IMR-90 (cell line): ENCODE measurements around the gene OLFML3. TPM values are rescaled to one million over a fixed set of nuclear protein-coding genes. Genes with fewer than 3 reads are reported as not detected.

Source experiments
- ATAC-seq: fragments of 200-7000 bp; cut with Tn5 transposase; 2 replicates; pipeline ENCODE4 v1.9.1; 2020; ENCODE audit warnings: low read depth, mild to moderate bottlenecking, moderate library complexity
- BruUV-seq: library from RNA; stranded (reverse); fragments of 400-500 nt; replicated peaks from 2 replicates; lab custom pipeline; 2021; lab: Mats Ljungman, UMichigan
- CTCF ChIA-PET: fragments of 300-600 bp; formaldehyde crosslinking; extraction: SDS; loops from one replicate; lab custom pipeline; 2021; ENCODE audit warnings: antibody characterized with exemption; lab: Yijun Ruan, JAX
- POLR2A ChIA-PET: fragments of 300-600 bp; sonication (Branson Sonifier 250); formaldehyde crosslinking; loops from one replicate; lab custom pipeline; 2022; ENCODE audit warnings: antibody characterized with exemption; ENCODE audit not compliant: unreplicated experiment; lab: Charles Lee
- DNase-seq: peaks from one replicate; pipeline ENCODE4 v3.0.0; 2013
- H2AFZ ChIP-seq: replicated peaks from 2 replicates; pipeline ENCODE3; 2013; ENCODE audit warnings: low read length, mild to moderate bottlenecking; ENCODE audit not compliant: poor library complexity
- H2AK5ac ChIP-seq: 2 replicates; pipeline ENCODE4 v1.6.1; 2013; ENCODE audit warnings: low read depth, low read length, inconsistent platforms
- H2AK9ac ChIP-seq: replicated peaks from 2 replicates; pipeline ENCODE3; 2013; ENCODE audit warnings: mild to moderate bottlenecking, low read depth, low read length, moderate library complexity; ENCODE audit not compliant: poor library complexity
- H2BK120ac ChIP-seq: 2 replicates; pipeline ENCODE4 v1.6.1; 2013; ENCODE audit warnings: low read depth, low read length, inconsistent platforms
- H2BK15ac ChIP-seq: 3 replicates; pipeline ENCODE4 v1.6.1; 2013; ENCODE audit warnings: low read depth, low read length, inconsistent platforms
- H2BK20ac ChIP-seq: 2 replicates; pipeline ENCODE4 v1.6.1; 2013; ENCODE audit warnings: low read depth, mild to moderate bottlenecking, inconsistent platforms, low read length, moderate library complexity
- H2BK5ac ChIP-seq: 2 replicates; pipeline ENCODE4 v1.6.1; 2013; ENCODE audit warnings: mild to moderate bottlenecking, low read depth, low read length, inconsistent platforms; ENCODE audit not compliant: poor library complexity, severe bottlenecking
- H3K14ac ChIP-seq: replicated peaks from 2 replicates; pipeline ENCODE4 v1.6.1; 2013; ENCODE audit warnings: low read depth, low read length, inconsistent platforms
- H3K18ac ChIP-seq: 2 replicates; pipeline ENCODE4 v1.6.1; 2013; ENCODE audit warnings: low read depth, low read length, control low read depth
- H3K23ac ChIP-seq: 2 replicates; pipeline ENCODE4 v1.6.1; 2013; ENCODE audit warnings: low read depth, low read length, inconsistent platforms
- H3K27ac ChIP-seq: 2 replicates; pipeline ENCODE4 v1.5.1; 2013; ENCODE audit warnings: mild to moderate bottlenecking, control low read depth, low read length; ENCODE audit not compliant: insufficient read depth
- H3K27me3 ChIP-seq: 2 replicates; pipeline ENCODE4 v1.6.1; 2013; ENCODE audit warnings: low read length; ENCODE audit not compliant: control insufficient read depth, insufficient read depth
- H3K36me3 ChIP-seq: 2 replicates; pipeline ENCODE4 v1.6.1; 2013; ENCODE audit warnings: low read length, mixed read lengths; ENCODE audit not compliant: control insufficient read depth, insufficient read depth
- H3K4ac ChIP-seq: 2 replicates; pipeline ENCODE4 v1.6.1; 2013; ENCODE audit warnings: low read depth, low read length, inconsistent platforms
- H3K4me1 ChIP-seq: 2 replicates; pipeline ENCODE4 v1.6.1; 2013; ENCODE audit warnings: low read length, mixed read lengths; ENCODE audit not compliant: control insufficient read depth, insufficient read depth
- H3K4me2 ChIP-seq: 2 replicates; pipeline ENCODE4 v1.6.1; 2013; ENCODE audit warnings: low read depth, mild to moderate bottlenecking, control low read depth, low read length, moderate library complexity
- H3K4me3 ChIP-seq: 2 replicates; pipeline ENCODE4 v1.5.1; 2013; ENCODE audit warnings: low read depth, mild to moderate bottlenecking, control low read depth, low read length, moderate library complexity; ENCODE audit not compliant: insufficient read depth
- H3K56ac ChIP-seq: 2 replicates; pipeline ENCODE4 v1.6.1; 2013; ENCODE audit warnings: low read length, inconsistent platforms; ENCODE audit not compliant: insufficient read depth; ENCODE audit errors: extremely low read depth
- H3K79me1 ChIP-seq, 2 experiments: 2 replicates each; pipeline ENCODE4 v1.6.1; 2013; ENCODE audit warnings: low read length in 2 of 2, inconsistent platforms in 1 of 2, low read depth in 1 of 2
- H3K9ac ChIP-seq: 2 replicates; pipeline ENCODE4 v1.6.1; 2013; ENCODE audit warnings: low read depth, low read length, control low read depth
- H3K9me1 ChIP-seq: 2 replicates; pipeline ENCODE4 v1.6.1; 2013; ENCODE audit warnings: low read length, inconsistent platforms; ENCODE audit not compliant: insufficient read depth
- H3K9me3 ChIP-seq: 2 replicates; pipeline ENCODE4 v1.6.1; 2013; ENCODE audit warnings: low read length; ENCODE audit not compliant: control insufficient read depth, insufficient read depth
- H4K20me1 ChIP-seq: 2 replicates; pipeline ENCODE4 v1.6.1; 2013; ENCODE audit warnings: low read length, inconsistent platforms; ENCODE audit not compliant: insufficient read depth
- H4K5ac ChIP-seq: 2 replicates; pipeline ENCODE4 v1.6.1; 2013; ENCODE audit warnings: mild to moderate bottlenecking, low read depth, low read length, control low read depth
- H4K8ac ChIP-seq, 2 experiments: 2 replicates each; pipeline ENCODE4 v1.6.1; 2013; ENCODE audit warnings: low read depth in 2 of 2, low read length in 2 of 2, control low read depth in 1 of 2, inconsistent platforms in 1 of 2
- H4K91ac ChIP-seq: 2 replicates; pipeline ENCODE4 v1.6.1; 2013; ENCODE audit warnings: low read depth, low read length, inconsistent platforms; ENCODE audit not compliant: insufficient read depth
- BHLHE40 ChIP-seq: fragments of 150-350 bp; IDR thresholded peaks from 2 replicates; pipeline ENCODE4 v1.6.1; 2016; ENCODE audit warnings: mild to moderate bottlenecking, low read depth, low read length
- CEBPB ChIP-seq: IDR thresholded peaks from 2 replicates; pipeline ENCODE4 v1.6.1; 2012; ENCODE audit warnings: low read depth, low read length, improper control_type of control experiment
- CHD1 ChIP-seq: IDR thresholded peaks from 2 replicates; pipeline ENCODE4 v1.6.1; 2012; ENCODE audit warnings: low read depth, low read length, improper control_type of control experiment
- FOS ChIP-seq: fragments of 150-350 bp; IDR thresholded peaks from 2 replicates; pipeline ENCODE4 v1.6.1; 2016; ENCODE audit warnings: low read depth, low read length
- MAFK ChIP-seq: IDR thresholded peaks from 2 replicates; pipeline ENCODE4 v1.6.1; 2012; ENCODE audit warnings: low read depth, low read length, improper control_type of control experiment
- MAZ ChIP-seq: IDR thresholded peaks from 2 replicates; pipeline ENCODE4 v1.6.1; 2012; ENCODE audit warnings: low read depth, mild to moderate bottlenecking, low read length, improper control_type of control experiment, moderate library complexity, borderline replicate concordance
- MXI1 ChIP-seq: IDR thresholded peaks from 2 replicates; pipeline ENCODE4 v1.6.1; 2012; ENCODE audit warnings: low read depth, mild to moderate bottlenecking, low read length, moderate library complexity, borderline replicate concordance
- NFE2L2 ChIP-seq: fragments of 150-350 bp; IDR thresholded peaks from 2 replicates; pipeline ENCODE4 v1.6.1; 2016; ENCODE audit warnings: low read depth, mild to moderate bottlenecking, low read length
- POLR2A ChIP-seq: IDR thresholded peaks from 2 replicates; pipeline ENCODE4 v1.6.1; 2012; ENCODE audit warnings: mild to moderate bottlenecking, low read depth, low read length
- RAD21 ChIP-seq: IDR thresholded peaks from 2 replicates; pipeline ENCODE4 v1.6.1; 2012; ENCODE audit warnings: low read length, improper control_type of control experiment
- RCOR1 ChIP-seq: IDR thresholded peaks from 2 replicates; pipeline ENCODE4 v1.6.1; 2012; ENCODE audit warnings: mild to moderate bottlenecking, low read length, improper control_type of control experiment; ENCODE audit not compliant: insufficient replicate concordance
- RFX5 ChIP-seq: IDR thresholded peaks from 2 replicates; pipeline ENCODE4 v1.8.0; 2012; ENCODE audit warnings: low read depth, mild to moderate bottlenecking, low read length, moderate library complexity
- SMC3 ChIP-seq: fragments of 150-350 bp; IDR thresholded peaks from 2 replicates; pipeline ENCODE4 v1.6.1; 2016; ENCODE audit warnings: low read depth, mild to moderate bottlenecking, antibody characterized with exemption, low read length, moderate library complexity
- WGBS, 2 experiments: methylation state at CpG; one replicate each; pipeline versions ENCODE4 v1.1.5 to v1.1.7; 2013; ENCODE audit warnings: missing lambda C conversion rate in 2 of 2; ENCODE audit not compliant: insufficient read length in 1 of 2; ENCODE audit errors: extremely low coverage in 2 of 2; 5-methylcytosine and 5-hydroxymethylcytosine counted together
- dilution Hi-C: fragments of 300-500 bp; cut with HindIII; formaldehyde crosslinking; loops from one replicate; pipeline ENCODE4 v1.14.3; 2018; ENCODE audit warnings: low sequenced_read_pairs; ENCODE audit not compliant: unreplicated experiment
- in situ Hi-C: fragments of 300-500 bp; cut with MboI; formaldehyde crosslinking; loops from 3 replicates; pipeline ENCODE4 v1.14.3; 2019; ENCODE audit warnings: low sequenced_read_pairs, inconsistent platforms, mixed read lengths
- intact Hi-C: fragments of 100-400 bp; cut with micrococcal nuclease; formaldehyde crosslinking; loops from 2 replicates; pipeline ENCODE4 v1.10.0; 2022
- polyA plus RNA-seq, 3 experiments: library from polyadenylated mRNA; depleted of rRNA; stranded (reverse); fragments of >200 nt; gene quantifications; 2 replicates each; pipeline ENCODE4 v1.2.3, GENCODE V29; 2012; ENCODE audit warnings: low replicate concordance in 1 of 3
- total RNA-seq: library from RNA; depleted of rRNA; stranded (reverse); fragments of >200 nt; gene quantifications from 2 replicates; pipeline ENCODE4 v1.2.3, GENCODE V29; 2012
- TF ChIP-seq, protein P1 (sequence below): conservative IDR thresholded peaks from 2 replicates; pipeline ENCODE4 v1.5.1; 2012; ENCODE audit warnings: mild to moderate bottlenecking, low read depth, low read length, improper control_type of control experiment
- TF ChIP-seq, protein P2 (sequence below): fragments of 150-350 bp; IDR thresholded peaks from 2 replicates; pipeline ENCODE4 v1.6.1; 2017; ENCODE audit warnings: mild to moderate bottlenecking, antibody characterized with exemption, low read length, low read depth
- TF ChIP-seq, protein P3 (sequence below): fragments of 150-350 bp; IDR thresholded peaks from 2 replicates; pipeline ENCODE4 v1.6.1; 2016; ENCODE audit warnings: low read depth, mild to moderate bottlenecking, low read length, moderate library complexity, borderline replicate concordance

The OLFML3 gene
- total and polyA plus RNA-seq, 2 of the 4 experiments (the other 2 are of a cell fraction), result 40.9 to 71.3 TPM

DNA sequence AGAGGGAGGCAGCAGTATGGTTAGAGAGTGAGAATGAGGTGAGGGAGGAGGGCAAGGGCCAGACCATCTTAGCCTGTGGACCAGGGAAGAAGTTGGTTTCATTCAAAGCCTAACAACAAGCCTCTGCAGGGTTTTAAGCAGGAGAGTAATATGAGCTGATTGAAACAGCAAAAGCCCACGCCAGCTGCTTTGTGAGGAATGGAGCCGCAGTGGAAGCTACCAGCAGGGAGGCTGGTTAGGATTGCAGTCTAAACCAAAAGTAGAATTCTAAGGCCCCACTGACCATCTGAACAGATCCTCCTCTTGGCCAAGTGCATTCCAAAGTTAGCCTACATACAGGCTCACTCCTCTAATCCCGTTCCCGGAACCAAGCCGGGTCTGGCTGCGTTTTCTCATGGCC, 44.8 kb downstream of the OLFML3 start:
- no peak overlapping the region for H3K4me2 ChIP-seq
- ChIA-PET CTCF (no interaction called here), POLR2A (no interaction called here)
- H3K23ac ChIP-seq, result no peak overlapping the region
- no peaks in the 10 kb centered on the region for H3K79me1 ChIP-seq
- no peak overlapping the region for H3K4ac ChIP-seq
- dilution Hi-C loops (no loop called here), intact Hi-C loops (no loop called here), in situ Hi-C loops (no loop called here)
- no peaks in the 10 kb centered on the region for H3K9me3 ChIP-seq
- peaks cover 2% of the 10 kb centered on the region; the same call in 1 of the 2 replicates for H3K4me1 ChIP-seq
- no peak overlapping the region for H2BK120ac ChIP-seq
- no peaks in the 10 kb centered on the region for H3K36me3 ChIP-seq
- no peak overlapping the region for H2AFZ ChIP-seq
- H2BK5ac ChIP-seq, result no peak overlapping the region
- no peaks in the 10 kb centered on the region for H4K20me1 ChIP-seq
- no peaks in the 10 kb centered on the region for H3K27me3 ChIP-seq
- H4K91ac ChIP-seq, result no peak overlapping the region
- H3K4me3 ChIP-seq, result no peak overlapping the region
- no peak overlapping the region for H3K9ac ChIP-seq
- no peak overlapping the region for H3K14ac ChIP-seq
- H2BK15ac ChIP-seq, result no peak overlapping the region
- no TSS peak for BruUV-seq
- H4K5ac ChIP-seq, result no peak overlapping the region
- H3K56ac ChIP-seq, result no peak overlapping the region
- no peak overlapping the region for H2AK9ac ChIP-seq
- TF ChIP-seq BHLHE40, result no peak
- TF ChIP-seq, protein P1, sequence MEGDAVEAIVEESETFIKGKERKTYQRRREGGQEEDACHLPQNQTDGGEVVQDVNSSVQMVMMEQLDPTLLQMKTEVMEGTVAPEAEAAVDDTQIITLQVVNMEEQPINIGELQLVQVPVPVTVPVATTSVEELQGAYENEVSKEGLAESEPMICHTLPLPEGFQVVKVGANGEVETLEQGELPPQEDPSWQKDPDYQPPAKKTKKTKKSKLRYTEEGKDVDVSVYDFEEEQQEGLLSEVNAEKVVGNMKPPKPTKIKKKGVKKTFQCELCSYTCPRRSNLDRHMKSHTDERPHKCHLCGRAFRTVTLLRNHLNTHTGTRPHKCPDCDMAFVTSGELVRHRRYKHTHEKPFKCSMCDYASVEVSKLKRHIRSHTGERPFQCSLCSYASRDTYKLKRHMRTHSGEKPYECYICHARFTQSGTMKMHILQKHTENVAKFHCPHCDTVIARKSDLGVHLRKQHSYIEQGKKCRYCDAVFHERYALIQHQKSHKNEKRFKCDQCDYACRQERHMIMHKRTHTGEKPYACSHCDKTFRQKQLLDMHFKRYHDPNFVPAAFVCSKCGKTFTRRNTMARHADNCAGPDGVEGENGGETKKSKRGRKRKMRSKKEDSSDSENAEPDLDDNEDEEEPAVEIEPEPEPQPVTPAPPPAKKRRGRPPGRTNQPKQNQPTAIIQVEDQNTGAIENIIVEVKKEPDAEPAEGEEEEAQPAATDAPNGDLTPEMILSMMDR, result no peak
- TF ChIP-seq, protein P2, sequence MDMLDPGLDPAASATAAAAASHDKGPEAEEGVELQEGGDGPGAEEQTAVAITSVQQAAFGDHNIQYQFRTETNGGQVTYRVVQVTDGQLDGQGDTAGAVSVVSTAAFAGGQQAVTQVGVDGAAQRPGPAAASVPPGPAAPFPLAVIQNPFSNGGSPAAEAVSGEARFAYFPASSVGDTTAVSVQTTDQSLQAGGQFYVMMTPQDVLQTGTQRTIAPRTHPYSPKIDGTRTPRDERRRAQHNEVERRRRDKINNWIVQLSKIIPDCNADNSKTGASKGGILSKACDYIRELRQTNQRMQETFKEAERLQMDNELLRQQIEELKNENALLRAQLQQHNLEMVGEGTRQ, result no peak
- no peak for TF ChIP-seq CHD1
- TF ChIP-seq RCOR1, result no peak
- no peak for TF ChIP-seq MAFK
- TF ChIP-seq NFE2L2, result no peak
- TF ChIP-seq, protein P3, sequence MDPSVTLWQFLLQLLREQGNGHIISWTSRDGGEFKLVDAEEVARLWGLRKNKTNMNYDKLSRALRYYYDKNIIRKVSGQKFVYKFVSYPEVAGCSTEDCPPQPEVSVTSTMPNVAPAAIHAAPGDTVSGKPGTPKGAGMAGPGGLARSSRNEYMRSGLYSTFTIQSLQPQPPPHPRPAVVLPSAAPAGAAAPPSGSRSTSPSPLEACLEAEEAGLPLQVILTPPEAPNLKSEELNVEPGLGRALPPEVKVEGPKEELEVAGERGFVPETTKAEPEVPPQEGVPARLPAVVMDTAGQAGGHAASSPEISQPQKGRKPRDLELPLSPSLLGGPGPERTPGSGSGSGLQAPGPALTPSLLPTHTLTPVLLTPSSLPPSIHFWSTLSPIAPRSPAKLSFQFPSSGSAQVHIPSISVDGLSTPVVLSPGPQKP, result no peak
- TF ChIP-seq MAZ, result no peak
- TF ChIP-seq RFX5, result no peak
- no peak for TF ChIP-seq POLR2A
- no peak for TF ChIP-seq MXI1
- no peak for TF ChIP-seq RAD21
- no peak for TF ChIP-seq CEBPB
- TF ChIP-seq SMC3, result no peak
- no peak for TF ChIP-seq FOS
- no peaks in the 10 kb centered on the region for H3K9me1 ChIP-seq
- H3K18ac ChIP-seq, result no peak overlapping the region
- ATAC-seq, result no peak
- no peak overlapping the region for H2AK5ac ChIP-seq
- no peak for DNase-seq
- no peak overlapping the region for H3K27ac ChIP-seq
- no peak overlapping the region for H4K8ac ChIP-seq
- WGBS, 2 experiments, result 100% methylated on average over 1 of the region's 6 CpGs; no CpG with 5 or more reads in 1 of the 2 experiments
- no peak overlapping the region for H2BK20ac ChIP-seq
